HEK293 (cell line): Measurements from ENCODE around the gene NPR2.
A peak's percentile ranks its signal among the peaks of the same experiment; 100 is the strongest.

ENCODE experiments used
- CTCF ChIA-PET: fragments of 350-600 bp; formaldehyde crosslinking; extraction: SDS; loops from one replicate; lab custom pipeline; 2021; ENCODE audit warnings: antibody characterized with exemption; lab: Yijun Ruan, JAX
- POLR2A ChIA-PET: fragments of 300-600 bp; formaldehyde crosslinking; extraction: SDS; loops from one replicate; lab custom pipeline; 2020; ENCODE audit warnings: antibody characterized with exemption, inconsistent platforms; lab: Yijun Ruan, JAX
- H3K27ac ChIP-seq: fragments of 200-500 bp; sonication (Bioruptor generic); 2 replicates; pipeline ENCODE4 v1.5.1; 2014; ENCODE audit warnings: low read depth, low read length, control low read depth, inconsistent platforms; ENCODE audit errors: extremely low read depth
- H3K36me3 ChIP-seq, 2 experiments: fragments of 200-500 bp in 1 of 2; sonication (Bioruptor generic) in 1 of 2; 1 replicate in 1 of 2; 2 replicates in 1 of 2; pipeline ENCODE4 v1.5.1; 2014 to 2017; ENCODE audit warnings: inconsistent platforms in 2 of 2, low read length in 2 of 2; ENCODE audit not compliant: control insufficient read depth in 2 of 2, insufficient read depth in 1 of 2
- H3K4me1 ChIP-seq: fragments of 200-500 bp; sonication (Bioruptor generic); 2 replicates; pipeline ENCODE4 v1.5.1; 2014; ENCODE audit warnings: mild to moderate bottlenecking, low read length, inconsistent platforms; ENCODE audit not compliant: control insufficient read depth, insufficient read depth
- H3K4me3 ChIP-seq: 2 replicates; pipeline ENCODE4 v1.5.1; 2011; ENCODE audit warnings: low read depth, mild to moderate bottlenecking, control low read depth, low read length, moderate library complexity
- H3K9me3 ChIP-seq: fragments of 200-500 bp; sonication (Bioruptor generic); 2 replicates; pipeline ENCODE4 v1.5.1; 2014; ENCODE audit warnings: low read depth, low read length, inconsistent platforms; ENCODE audit not compliant: control insufficient read depth, insufficient read depth
- FEZF1 ChIP-seq: fragments of 450-650 bp; formaldehyde crosslinking; IDR thresholded peaks from 2 replicates; pipeline ENCODE4 v1.5.1; 2016; ENCODE audit warnings: missing biosample characterization, missing genetic modification characterization
- KLF16 ChIP-seq: fragments of 450-650 bp; formaldehyde crosslinking; IDR thresholded peaks from 2 replicates; pipeline ENCODE4 v1.5.1; 2017; ENCODE audit warnings: missing biosample characterization, missing genetic modification characterization
- OVOL3 ChIP-seq: fragments of 450-650 bp; formaldehyde crosslinking; IDR thresholded peaks from 2 replicates; pipeline ENCODE4 v1.5.1; 2016; ENCODE audit warnings: missing biosample characterization, missing genetic modification characterization
- SALL2 ChIP-seq: fragments of 450-650 bp; formaldehyde crosslinking; IDR thresholded peaks from 2 replicates; pipeline ENCODE4 v1.5.0; 2017; ENCODE audit warnings: missing biosample characterization, mild to moderate bottlenecking, missing genetic modification characterization, borderline replicate concordance
- ZBTB1 ChIP-seq: fragments of 450-650 bp; formaldehyde crosslinking; IDR thresholded peaks from 2 replicates; pipeline ENCODE4 v1.5.1; 2016; ENCODE audit warnings: missing biosample characterization, missing genetic modification characterization
- ZBTB17 ChIP-seq: fragments of 450-650 bp; formaldehyde crosslinking; IDR thresholded peaks from 2 replicates; pipeline ENCODE4 v1.5.1; 2016; ENCODE audit warnings: missing biosample characterization, missing genetic modification characterization
- ZBTB7A ChIP-seq: fragments of 450-650 bp; formaldehyde crosslinking; IDR thresholded peaks from 2 replicates; pipeline ENCODE4 v1.5.1; 2016; ENCODE audit warnings: low read depth, missing biosample characterization, missing genetic modification characterization
- ZNF146 ChIP-seq: fragments of 450-650 bp; formaldehyde crosslinking; IDR thresholded peaks from 2 replicates; pipeline ENCODE4 v1.5.1; 2016; ENCODE audit warnings: missing biosample characterization, missing genetic modification characterization
- ZNF19 ChIP-seq: fragments of 450-650 bp; formaldehyde crosslinking; IDR thresholded peaks from 2 replicates; pipeline ENCODE4; 2016; ENCODE audit warnings: missing biosample characterization, missing genetic modification characterization, low read depth
- ZNF214 ChIP-seq: fragments of 450-650 bp; formaldehyde crosslinking; IDR thresholded peaks from 2 replicates; pipeline ENCODE4 v1.5.1; 2017; ENCODE audit warnings: missing biosample characterization, mild to moderate bottlenecking, missing genetic modification characterization, borderline replicate concordance
- ZNF239 ChIP-seq: fragments of 450-650 bp; formaldehyde crosslinking; IDR thresholded peaks from 2 replicates; pipeline ENCODE4 v1.5.1; 2016; ENCODE audit warnings: missing biosample characterization, missing genetic modification characterization
- ZNF335 ChIP-seq: fragments of 450-650 bp; formaldehyde crosslinking; conservative IDR thresholded peaks from 2 replicates; pipeline ENCODE4 v1.5.1; 2016; ENCODE audit warnings: missing biosample characterization, missing genetic modification characterization
- ZNF677 ChIP-seq: fragments of 450-650 bp; IDR thresholded peaks from 2 replicates; pipeline ENCODE4 v1.5.0; 2018; ENCODE audit warnings: missing biosample characterization, mild to moderate bottlenecking, missing genetic modification characterization, moderate library complexity
- TF ChIP-seq, protein P1 (sequence below): fragments of 450-650 bp; formaldehyde crosslinking; IDR thresholded peaks from 2 replicates; pipeline ENCODE4 v1.5.1; 2017; ENCODE audit warnings: missing biosample characterization, missing genetic modification characterization
- TF ChIP-seq, protein P2 (sequence below): fragments of 450-650 bp; formaldehyde crosslinking; IDR thresholded peaks from 2 replicates; pipeline ENCODE4 v1.5.1; 2016; ENCODE audit warnings: missing biosample characterization, missing genetic modification characterization
- TF ChIP-seq, protein P3 (sequence below): fragments of 450-650 bp; formaldehyde crosslinking; IDR thresholded peaks from 2 replicates; pipeline ENCODE4 v1.5.1; 2016; ENCODE audit warnings: missing biosample characterization, missing genetic modification characterization

The NPR2 gene

DNA sequence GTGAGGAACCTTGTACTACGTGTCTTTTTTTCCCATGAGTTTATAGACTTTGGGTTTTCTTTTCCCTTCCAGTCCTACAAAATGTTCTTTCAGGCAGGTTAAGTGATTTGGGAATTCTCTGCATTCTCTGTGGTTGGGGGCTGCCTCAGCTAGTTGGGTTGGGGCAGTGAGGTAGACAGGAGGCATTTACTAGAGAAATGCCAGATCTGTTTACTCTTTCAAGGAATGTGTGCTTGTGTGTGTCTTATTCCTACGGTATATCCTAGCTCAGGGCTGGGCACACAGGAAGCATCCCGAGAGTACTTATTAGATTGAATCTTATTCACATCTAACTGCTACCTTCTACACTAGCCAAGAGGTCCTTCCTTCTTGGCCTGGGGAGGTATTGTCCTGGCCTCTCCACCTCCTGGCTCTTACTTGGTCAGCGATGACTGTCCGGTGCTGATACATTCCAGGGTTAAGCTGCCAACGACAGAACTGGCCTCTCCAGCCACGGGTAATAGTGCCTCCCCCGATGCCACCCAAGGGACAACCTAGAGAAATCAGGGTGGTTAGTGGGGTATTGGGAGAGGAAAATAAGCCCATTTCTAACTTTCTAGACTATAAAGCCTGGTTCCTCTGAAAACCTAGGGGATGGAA is 47.4 kb upstream of the NPR2 start:
- POLR2A ChIA-PET, result interaction anchor here (1.5 to 6.2 kb wide), 3 partner anchors 7 to 12 kb away, joined by 3 to 57 read pairs (median 8); partner anchors contain the start of genes CREB3 and TLN1
- H3K4me3 ChIP-seq, result no peak overlapping the region
- no peak for TF ChIP-seq ZNF146 (tag by site-specific recombination)
- TF ChIP-seq, protein P1, sequence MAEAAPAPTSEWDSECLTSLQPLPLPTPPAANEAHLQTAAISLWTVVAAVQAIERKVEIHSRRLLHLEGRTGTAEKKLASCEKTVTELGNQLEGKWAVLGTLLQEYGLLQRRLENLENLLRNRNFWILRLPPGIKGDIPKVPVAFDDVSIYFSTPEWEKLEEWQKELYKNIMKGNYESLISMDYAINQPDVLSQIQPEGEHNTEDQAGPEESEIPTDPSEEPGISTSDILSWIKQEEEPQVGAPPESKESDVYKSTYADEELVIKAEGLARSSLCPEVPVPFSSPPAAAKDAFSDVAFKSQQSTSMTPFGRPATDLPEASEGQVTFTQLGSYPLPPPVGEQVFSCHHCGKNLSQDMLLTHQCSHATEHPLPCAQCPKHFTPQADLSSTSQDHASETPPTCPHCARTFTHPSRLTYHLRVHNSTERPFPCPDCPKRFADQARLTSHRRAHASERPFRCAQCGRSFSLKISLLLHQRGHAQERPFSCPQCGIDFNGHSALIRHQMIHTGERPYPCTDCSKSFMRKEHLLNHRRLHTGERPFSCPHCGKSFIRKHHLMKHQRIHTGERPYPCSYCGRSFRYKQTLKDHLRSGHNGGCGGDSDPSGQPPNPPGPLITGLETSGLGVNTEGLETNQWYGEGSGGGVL (tag by site-specific recombination), result no peak
- TF ChIP-seq ZBTB1, result no peak
- no peak for TF ChIP-seq ZNF19 (tag by site-specific recombination)
- TF ChIP-seq ZBTB17 (tag by site-specific recombination), result no peak
- no peak for TF ChIP-seq ZNF214 (tag by site-specific recombination)
- no peak for TF ChIP-seq FEZF1
- no peak for TF ChIP-seq ZBTB7A (tag by site-specific recombination)
- no peak for TF ChIP-seq ZNF677 (tag by site-specific recombination)
- TF ChIP-seq, protein P2, sequence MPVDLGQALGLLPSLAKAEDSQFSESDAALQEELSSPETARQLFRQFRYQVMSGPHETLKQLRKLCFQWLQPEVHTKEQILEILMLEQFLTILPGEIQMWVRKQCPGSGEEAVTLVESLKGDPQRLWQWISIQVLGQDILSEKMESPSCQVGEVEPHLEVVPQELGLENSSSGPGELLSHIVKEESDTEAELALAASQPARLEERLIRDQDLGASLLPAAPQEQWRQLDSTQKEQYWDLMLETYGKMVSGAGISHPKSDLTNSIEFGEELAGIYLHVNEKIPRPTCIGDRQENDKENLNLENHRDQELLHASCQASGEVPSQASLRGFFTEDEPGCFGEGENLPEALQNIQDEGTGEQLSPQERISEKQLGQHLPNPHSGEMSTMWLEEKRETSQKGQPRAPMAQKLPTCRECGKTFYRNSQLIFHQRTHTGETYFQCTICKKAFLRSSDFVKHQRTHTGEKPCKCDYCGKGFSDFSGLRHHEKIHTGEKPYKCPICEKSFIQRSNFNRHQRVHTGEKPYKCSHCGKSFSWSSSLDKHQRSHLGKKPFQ (tag by site-specific recombination), result no peak
- TF ChIP-seq, protein P3, sequence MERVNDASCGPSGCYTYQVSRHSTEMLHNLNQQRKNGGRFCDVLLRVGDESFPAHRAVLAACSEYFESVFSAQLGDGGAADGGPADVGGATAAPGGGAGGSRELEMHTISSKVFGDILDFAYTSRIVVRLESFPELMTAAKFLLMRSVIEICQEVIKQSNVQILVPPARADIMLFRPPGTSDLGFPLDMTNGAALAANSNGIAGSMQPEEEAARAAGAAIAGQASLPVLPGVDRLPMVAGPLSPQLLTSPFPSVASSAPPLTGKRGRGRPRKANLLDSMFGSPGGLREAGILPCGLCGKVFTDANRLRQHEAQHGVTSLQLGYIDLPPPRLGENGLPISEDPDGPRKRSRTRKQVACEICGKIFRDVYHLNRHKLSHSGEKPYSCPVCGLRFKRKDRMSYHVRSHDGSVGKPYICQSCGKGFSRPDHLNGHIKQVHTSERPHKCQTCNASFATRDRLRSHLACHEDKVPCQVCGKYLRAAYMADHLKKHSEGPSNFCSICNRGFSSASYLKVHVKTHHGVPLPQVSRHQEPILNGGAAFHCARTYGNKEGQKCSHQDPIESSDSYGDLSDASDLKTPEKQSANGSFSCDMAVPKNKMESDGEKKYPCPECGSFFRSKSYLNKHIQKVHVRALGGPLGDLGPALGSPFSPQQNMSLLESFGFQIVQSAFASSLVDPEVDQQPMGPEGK (tag by site-specific recombination), result no peak
- TF ChIP-seq SALL2 (tag by site-specific recombination), result no peak
- no peak for TF ChIP-seq OVOL3 (tag by site-specific recombination)
- no peak for TF ChIP-seq KLF16
- TF ChIP-seq, all 188 proteins: peak for 0
- Histone ChIP-seq H3K9me3 (no peaks in the 10 kb centered on the region), H3K36me3 (peaks cover 11 to 75% of the 10 kb centered on the region in 2 experiments; a peak in 2 of 3 replicates), H3K27ac (no peak overlapping the region), H3K4me1 (no peaks in the 10 kb centered on the region; the same call in 1 of the 2 replicates)
- CTCF ChIA-PET, result interaction anchor here (0.6 to 5.6 kb wide), 7 partner anchors 9 to 165 kb away, joined by 3 to 51 read pairs (median 6); partner anchors contain the start of genes CREB3 and TLN1

DNA sequence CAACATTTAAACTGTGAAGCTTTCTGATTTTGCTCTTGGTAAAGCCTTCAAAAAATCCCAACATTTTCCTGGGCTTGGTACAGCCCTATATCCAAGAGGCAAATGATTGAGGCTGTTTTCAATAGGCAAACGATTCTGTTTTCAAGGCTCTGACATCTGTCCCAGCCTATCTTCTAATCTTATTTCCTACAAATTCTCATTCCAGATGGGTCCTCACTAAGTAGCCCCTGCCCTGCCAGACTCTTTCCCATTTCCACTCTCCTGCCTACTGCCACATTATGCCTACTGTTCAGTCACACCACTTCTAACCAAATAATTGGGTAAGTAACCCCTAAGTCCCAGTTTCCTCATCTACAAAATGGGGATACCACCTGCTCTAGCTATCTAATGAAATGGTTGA is 45.8 kb upstream of the NPR2 start:
- peaks cover 9 to 65% of the 10 kb centered on the region in 2 experiments; a peak in 2 of 3 replicates for H3K36me3 ChIP-seq

More for the DNA sequence above, 45.8 kb upstream of the NPR2 start:
- Histone ChIP-seq H3K4me1 (no peaks in the 10 kb centered on the region; the same call in 1 of the 2 replicates), H3K4me3 (no peak overlapping the region), H3K9me3 (no peaks in the 10 kb centered on the region), H3K27ac (no peak overlapping the region)
- 0 out of 2 replicates have a peak, but pooled peaks have one; percentile 27 for TF ChIP-seq ZNF335
- TF ChIP-seq ZNF239, result no peak
- POLR2A ChIA-PET, result interaction anchor here (5.5 to 6.2 kb wide), 2 partner anchors 9 to 14 kb away, joined by 57 to 73 read pairs; partner anchors contain the start of genes CREB3 and TLN1
- CTCF ChIA-PET, result interaction anchor here (0.7 to 5.6 kb wide), 7 partner anchors 10 to 68 kb away, joined by 3 to 51 read pairs (median 6); partner anchors contain the start of genes CREB3 and TLN1
